Kidney epithelial cell (primary cell): Measurements from ENCODE around the gene SNX22. TPM values are rescaled to one million over a fixed set of nuclear protein-coding genes. Genes with fewer than 3 reads are reported as not detected.
"Not testable (repeated sequence)": the region's sequence is repeated elsewhere in the genome, so short reads cannot be mapped to it uniquely, and the experiment has no call there.

Experiments
- DNase-seq: peaks from one replicate; pipeline ENCODE4 v3.0.0-alpha.2; 2010; ENCODE audit warnings: low read depth
- H3K27me3 ChIP-seq: 2 replicates; pipeline ENCODE4 v1.6.0; 2011; ENCODE audit warnings: low read length; ENCODE audit not compliant: control insufficient read depth, insufficient read depth
- H3K36me3 ChIP-seq: 2 replicates; pipeline ENCODE4 v1.5.1; 2011; ENCODE audit warnings: low read length; ENCODE audit not compliant: control insufficient read depth, insufficient read depth
- H3K4me3 ChIP-seq: 2 replicates; pipeline ENCODE4 v1.5.1; 2011; ENCODE audit warnings: low read depth, mild to moderate bottlenecking, control low read depth, low read length
- total RNA-seq: library from RNA; depleted of rRNA; stranded (reverse); fragments of >200 nt; gene quantifications from 2 replicates; pipeline ENCODE4 v1.2.3, GENCODE V29; 2015
- TF ChIP-seq, protein P1 (sequence below): IDR thresholded peaks from 2 replicates; pipeline ENCODE4 v1.5.1; 2011; ENCODE audit warnings: mild to moderate bottlenecking, moderate library complexity, low read length, control low read depth, inconsistent platforms; ENCODE audit not compliant: insufficient read depth, poor library complexity, severe bottlenecking

SNX22 gene
- 0.14 and 1.0 TPM in 2 replicates for total RNA-seq

- no peak for DNase-seq
- Histone ChIP-seq H3K36me3 (peaks cover 2% of the 10 kb centered on the region), H3K27me3 (peaks cover 15% of the 10 kb centered on the region), H3K4me3 (peak within 1 kb of the TSS; percentile 52)
- TF ChIP-seq, protein P1, sequence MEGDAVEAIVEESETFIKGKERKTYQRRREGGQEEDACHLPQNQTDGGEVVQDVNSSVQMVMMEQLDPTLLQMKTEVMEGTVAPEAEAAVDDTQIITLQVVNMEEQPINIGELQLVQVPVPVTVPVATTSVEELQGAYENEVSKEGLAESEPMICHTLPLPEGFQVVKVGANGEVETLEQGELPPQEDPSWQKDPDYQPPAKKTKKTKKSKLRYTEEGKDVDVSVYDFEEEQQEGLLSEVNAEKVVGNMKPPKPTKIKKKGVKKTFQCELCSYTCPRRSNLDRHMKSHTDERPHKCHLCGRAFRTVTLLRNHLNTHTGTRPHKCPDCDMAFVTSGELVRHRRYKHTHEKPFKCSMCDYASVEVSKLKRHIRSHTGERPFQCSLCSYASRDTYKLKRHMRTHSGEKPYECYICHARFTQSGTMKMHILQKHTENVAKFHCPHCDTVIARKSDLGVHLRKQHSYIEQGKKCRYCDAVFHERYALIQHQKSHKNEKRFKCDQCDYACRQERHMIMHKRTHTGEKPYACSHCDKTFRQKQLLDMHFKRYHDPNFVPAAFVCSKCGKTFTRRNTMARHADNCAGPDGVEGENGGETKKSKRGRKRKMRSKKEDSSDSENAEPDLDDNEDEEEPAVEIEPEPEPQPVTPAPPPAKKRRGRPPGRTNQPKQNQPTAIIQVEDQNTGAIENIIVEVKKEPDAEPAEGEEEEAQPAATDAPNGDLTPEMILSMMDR = no peak
These were observed at the start of gene SNX22 for GRCh38 chr15:64151727-64152506. Gene SNX22 (plus strand): TSS chr15:64151731. CDS start chr15:64151776, 45 bp downstream.

DNA sequence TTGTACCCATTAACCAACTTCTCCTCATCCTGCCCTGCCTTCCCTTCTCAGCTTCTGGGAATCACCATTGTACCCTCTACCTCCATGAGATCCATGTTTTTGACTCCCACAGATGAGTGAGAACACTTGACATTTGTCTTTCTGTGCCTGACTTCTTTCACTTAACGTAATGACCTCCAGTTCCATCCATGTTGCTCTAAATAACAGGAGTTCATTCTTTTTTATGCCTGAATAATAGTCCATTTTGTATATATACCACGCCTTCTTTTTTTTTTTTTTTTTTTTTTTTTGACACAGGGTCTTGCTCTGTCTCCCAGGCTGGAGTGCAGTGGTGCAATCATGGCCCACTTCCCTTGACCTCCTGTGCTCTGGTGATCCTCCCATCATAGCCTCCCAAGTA lies 49.0 kb upstream of the SNX22 start:
- TF ChIP-seq, protein P1 = no peak
- H3K27me3 ChIP-seq = no peaks in the 10 kb centered on the region
- no peak for DNase-seq
- no peak overlapping the region for H3K4me3 ChIP-seq
- no peaks in the 10 kb centered on the region for H3K36me3 ChIP-seq

- Histone ChIP-seq H3K36me3 (no peaks in the 10 kb centered on the region), H3K4me3 (no peak overlapping the region), H3K27me3 (no peaks in the 10 kb centered on the region)
- TF ChIP-seq, protein P1 = no peak
- DNase-seq = no peak
These were observed 46.3 kb upstream of the SNX22 start for GRCh38 chr15:64105113-64105704.

DNA sequence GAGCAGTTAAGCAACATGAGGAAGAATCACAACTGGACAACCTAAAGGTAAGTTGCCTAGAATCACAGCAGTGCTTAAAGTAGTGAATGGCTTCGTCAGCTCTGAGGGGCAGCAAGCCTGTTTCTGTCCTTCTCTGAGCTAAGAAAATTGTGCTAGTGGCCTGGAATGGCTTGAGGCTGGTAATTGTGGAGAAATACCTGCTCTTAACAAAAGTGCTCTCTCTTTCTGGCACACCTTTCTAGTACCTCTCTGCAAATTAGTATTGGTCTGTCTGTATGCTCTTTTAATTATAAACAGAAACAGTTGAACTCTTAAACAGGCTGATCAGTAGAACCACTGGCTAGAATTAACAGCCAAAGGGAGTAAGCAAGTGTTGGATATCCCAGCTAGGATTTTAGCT lies 44.2 kb upstream of the SNX22 start:
- no peak for DNase-seq
- H3K27me3 ChIP-seq = no peaks in the 10 kb centered on the region
- H3K36me3 ChIP-seq = no peaks in the 10 kb centered on the region
- H3K4me3 ChIP-seq = no peak overlapping the region
- TF ChIP-seq, protein P1 = no peak

DNA sequence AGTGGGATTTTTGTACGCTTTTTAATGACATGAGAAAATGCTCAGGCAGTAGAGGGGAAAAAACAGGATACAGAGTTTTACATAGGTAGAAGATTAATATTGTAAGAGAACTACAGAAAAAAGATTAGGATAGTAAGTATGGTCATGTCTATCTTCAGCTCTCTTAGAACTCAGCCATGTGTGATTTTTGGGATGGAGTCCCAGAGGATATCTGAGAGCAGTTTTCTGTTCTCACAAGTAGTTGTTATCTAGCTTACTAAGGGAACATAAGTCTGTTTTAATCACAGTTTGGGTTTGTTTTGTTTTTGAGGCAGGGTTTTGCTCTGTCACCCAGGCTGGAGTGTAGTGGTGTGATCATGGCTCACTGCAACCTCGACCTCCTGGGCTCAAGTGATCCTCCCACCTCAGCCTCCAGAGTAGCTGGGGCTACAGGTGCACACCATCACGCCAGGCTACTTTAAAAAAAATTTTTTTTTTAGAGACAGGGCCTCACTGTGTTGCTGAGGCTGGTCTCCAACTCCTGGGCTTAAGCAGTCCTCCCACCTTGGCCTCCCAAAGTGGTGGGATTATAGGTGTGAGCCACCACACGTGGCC lies 41.3 kb upstream of the SNX22 start:
- not testable (repeated sequence) for H3K4me3 ChIP-seq, H3K27me3 ChIP-seq, DNase-seq, H3K36me3 ChIP-seq

GRCh38 chr15:64110950-64111678 lies 40.4 kb upstream of the SNX22 start:
- H3K36me3 ChIP-seq = no peaks in the 10 kb centered on the region
- TF ChIP-seq, protein P1 = no peak
- no peaks in the 10 kb centered on the region for H3K27me3 ChIP-seq
- H3K4me3 ChIP-seq = no peak overlapping the region
- DNase-seq = no peak
